ENCODE data around the gene DPP4.

GRCh38 chr2:162044586-162044985 lies 29.4 kb downstream of the DPP4 start:
- TF ChIP-seq TSHZ2 (CRISPR knock-in tag; IDR thresholded peaks at IDR 0.05) (no peak), ZNF70 (CRISPR knock-in tag; IDR thresholded peaks at IDR 0.05) (no peak), TCF4 (CRISPR knock-in tag; IDR thresholded peaks at IDR 0.05; ENCODE audit: borderline replicate concordance) (no peak), ESRRG (CRISPR knock-in tag; IDR thresholded peaks at IDR 0.05) (no peak)
